ENCODE measurements around the gene SLC6A1.

The SLC6A1 gene

DNA sequence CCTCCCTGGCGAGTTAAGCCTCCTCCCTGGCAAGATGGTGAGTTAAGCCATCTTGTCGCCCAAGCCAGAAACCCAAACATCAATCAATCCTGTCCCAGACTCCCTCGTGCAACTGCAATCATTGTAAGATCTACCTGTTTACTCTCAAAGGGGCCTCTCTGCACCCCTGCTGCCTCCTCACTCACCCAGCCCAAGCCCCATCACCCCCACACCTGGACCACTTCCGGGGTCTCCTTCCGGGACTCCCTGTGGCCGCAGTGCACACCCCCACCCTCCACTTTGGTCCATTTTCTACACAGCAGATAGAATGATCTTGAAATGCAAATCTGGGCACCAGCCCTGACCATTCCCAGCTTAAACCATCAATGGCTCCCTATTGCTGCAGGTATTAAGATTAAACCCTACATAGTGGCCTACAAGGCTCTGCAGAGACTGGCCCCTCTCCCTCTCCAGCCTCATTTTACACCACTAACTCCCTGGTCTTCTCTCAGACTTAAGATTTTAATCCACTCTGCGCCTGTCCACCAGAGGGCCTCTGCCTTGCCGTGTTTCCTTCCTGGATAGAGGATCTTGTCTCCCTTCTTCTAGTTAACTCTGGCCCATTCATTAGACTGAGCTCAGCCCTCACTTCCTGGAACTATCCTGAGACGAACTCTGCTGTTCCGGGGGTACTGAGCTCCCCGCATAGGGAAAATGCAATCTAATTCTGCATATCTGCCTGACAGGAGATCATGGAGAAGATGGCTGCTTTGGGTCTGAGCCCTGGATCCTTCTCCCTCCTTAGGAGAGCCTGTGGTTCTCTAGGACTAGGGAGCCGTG lies 41.9 kb upstream of the SLC6A1 start:
- H3K4me3 ChIP-seq (ENCODE audit: low read depth, low read length), result no peak overlapping the region
- TF ChIP-seq, protein P1, sequence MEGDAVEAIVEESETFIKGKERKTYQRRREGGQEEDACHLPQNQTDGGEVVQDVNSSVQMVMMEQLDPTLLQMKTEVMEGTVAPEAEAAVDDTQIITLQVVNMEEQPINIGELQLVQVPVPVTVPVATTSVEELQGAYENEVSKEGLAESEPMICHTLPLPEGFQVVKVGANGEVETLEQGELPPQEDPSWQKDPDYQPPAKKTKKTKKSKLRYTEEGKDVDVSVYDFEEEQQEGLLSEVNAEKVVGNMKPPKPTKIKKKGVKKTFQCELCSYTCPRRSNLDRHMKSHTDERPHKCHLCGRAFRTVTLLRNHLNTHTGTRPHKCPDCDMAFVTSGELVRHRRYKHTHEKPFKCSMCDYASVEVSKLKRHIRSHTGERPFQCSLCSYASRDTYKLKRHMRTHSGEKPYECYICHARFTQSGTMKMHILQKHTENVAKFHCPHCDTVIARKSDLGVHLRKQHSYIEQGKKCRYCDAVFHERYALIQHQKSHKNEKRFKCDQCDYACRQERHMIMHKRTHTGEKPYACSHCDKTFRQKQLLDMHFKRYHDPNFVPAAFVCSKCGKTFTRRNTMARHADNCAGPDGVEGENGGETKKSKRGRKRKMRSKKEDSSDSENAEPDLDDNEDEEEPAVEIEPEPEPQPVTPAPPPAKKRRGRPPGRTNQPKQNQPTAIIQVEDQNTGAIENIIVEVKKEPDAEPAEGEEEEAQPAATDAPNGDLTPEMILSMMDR (IDR thresholded peaks at IDR 0.05; ENCODE audit: low read depth, low read length), result peak; percentile 64

DNA sequence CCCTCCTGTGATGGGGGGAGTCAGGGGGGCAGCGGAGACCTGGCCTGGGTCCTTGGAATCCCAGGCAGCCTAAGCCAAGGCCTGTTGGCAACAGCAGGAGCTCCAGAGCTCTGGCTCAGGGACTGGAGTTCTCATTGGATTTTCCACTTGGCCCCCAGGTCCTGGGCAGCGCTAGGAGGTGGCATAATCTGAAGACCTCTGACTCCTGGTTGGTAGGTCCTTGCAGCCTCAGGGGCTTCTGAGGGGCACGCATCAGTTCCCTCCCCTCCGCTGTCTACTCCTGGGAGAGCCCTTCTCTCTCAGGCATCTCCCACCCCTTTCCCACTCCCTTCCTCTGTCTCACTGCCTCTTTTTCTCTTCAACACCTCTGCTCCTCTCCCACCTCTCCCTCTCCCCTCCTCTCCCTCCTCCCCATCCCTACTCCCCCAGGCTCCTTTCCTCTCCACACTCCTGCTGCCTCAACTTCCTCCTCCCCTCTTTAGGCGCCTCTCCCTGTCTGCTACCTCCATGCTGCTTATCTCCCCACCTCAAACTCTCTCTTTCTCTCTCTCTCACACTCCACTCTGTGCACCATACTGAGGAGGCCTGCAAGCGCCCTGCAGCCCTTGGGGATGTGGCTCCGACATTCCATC lies 41.1 kb upstream of the SLC6A1 start:
- TF ChIP-seq, protein P1 (IDR thresholded peaks at IDR 0.05; ENCODE audit: low read depth, low read length), result no peak
- H3K4me3 ChIP-seq (ENCODE audit: low read depth, low read length), result no peak overlapping the region

DNA sequence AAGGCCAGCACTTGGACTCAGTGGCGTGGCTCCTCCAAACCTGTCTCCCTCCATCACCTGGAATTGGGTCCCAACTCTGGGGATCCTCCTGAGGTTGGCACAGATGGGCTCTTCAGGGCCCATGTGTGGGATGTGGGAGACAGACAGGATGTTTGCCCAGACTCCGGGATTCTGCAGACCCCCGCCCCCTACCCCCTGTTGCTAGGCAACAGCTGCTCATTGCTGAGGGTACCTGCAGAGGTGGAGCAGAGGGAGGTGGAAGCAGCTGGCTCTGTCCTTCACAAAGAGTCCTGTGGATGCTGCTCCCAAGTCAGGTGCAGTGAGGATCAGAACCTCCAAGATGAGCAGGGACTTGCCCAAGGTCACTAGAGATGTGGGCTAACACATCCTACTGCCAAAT lies 40.0 kb upstream of the SLC6A1 start:
- H3K4me3 ChIP-seq (ENCODE audit: low read depth, low read length), result no peak overlapping the region
- TF ChIP-seq, protein P1 (IDR thresholded peaks at IDR 0.05; ENCODE audit: low read depth, low read length), result no peak

GRCh38 chr3:10954740-10955139 lies 37.8 kb upstream of the SLC6A1 start:
- TF ChIP-seq, protein P1 (IDR thresholded peaks at IDR 0.05; ENCODE audit: low read depth, low read length), result no peak
- no peak overlapping the region for H3K4me3 ChIP-seq (ENCODE audit: low read depth, low read length)

- H3K4me3 ChIP-seq (ENCODE audit: low read depth, low read length), result no peak overlapping the region
- TF ChIP-seq, protein P1 (IDR thresholded peaks at IDR 0.05; ENCODE audit: low read depth, low read length), result no peak
Observed at GRCh38 chr3:10955711-10956453, 36.7 kb upstream of the SLC6A1 start.

GRCh38 chr3:10956531-10956930 lies 36.0 kb upstream of the SLC6A1 start:
- H3K4me3 ChIP-seq (ENCODE audit: low read depth, low read length), result no peak overlapping the region
- TF ChIP-seq, protein P1 (IDR thresholded peaks at IDR 0.05; ENCODE audit: low read depth, low read length), result no peak
